A549 (cell line): ENCODE results near the gene EMD.

ENCODE experiments used
- CEBPB ChIP-seq, 2 experiments: fragments of >200 bp in 1 of 2; sonication (Bioruptor Twin) in 1 of 2; formaldehyde crosslinking in 1 of 2; IDR thresholded peaks; 2 replicates each; pipeline ENCODE4 v1.6.1; 2012 to 2016
- CTCF ChIP-seq: fragments of >200 bp; sonication (Bioruptor Twin); formaldehyde crosslinking; IDR thresholded peaks from 3 replicates; pipeline ENCODE4 v1.5.1; 2016
- EHMT2 ChIP-seq: fragments of 200-600 bp; sonication (generic); IDR thresholded peaks from 2 replicates; pipeline ENCODE4 v1.6.1; 2016; ENCODE audit warnings: antibody characterized with exemption, low read depth, mild to moderate bottlenecking, moderate library complexity
- EP300 ChIP-seq, 2 experiments: fragments of >200 bp; sonication (Bioruptor Twin); formaldehyde crosslinking; IDR thresholded peaks; 2 replicates in 1 of 2; 3 replicates in 1 of 2; pipeline ENCODE4 v1.6.1; 2016 to 2017
- HOXB13 ChIP-seq: fragments of 250-450 bp; sonication (Bioruptor Pico); IDR thresholded peaks from 2 replicates; pipeline ENCODE4 v1.5.0; 2020; ENCODE audit warnings: low read depth, mild to moderate bottlenecking, moderate library complexity
- NPAS2 ChIP-seq: fragments of 250-450 bp; sonication (Bioruptor Pico); IDR thresholded peaks from 2 replicates; pipeline ENCODE4 v1.8.0; 2022; ENCODE audit warnings: mild to moderate bottlenecking, moderate library complexity, borderline replicate concordance
- PBX3 ChIP-seq: IDR thresholded peaks from 2 replicates; pipeline ENCODE4 v1.6.1; 2012
- POLR2A ChIP-seq: IDR thresholded peaks from 2 replicates; pipeline ENCODE4 v1.6.1; 2012; ENCODE audit warnings: mild to moderate bottlenecking, low read length
- RAD21 ChIP-seq, 2 experiments: fragments of >200 bp in 1 of 2; sonication (Bioruptor Twin) in 1 of 2; formaldehyde crosslinking in 1 of 2; IDR thresholded peaks in 1 of 2; conservative IDR thresholded peaks in 1 of 2; 2 replicates in 1 of 2; 3 replicates in 1 of 2; pipeline ENCODE4 v1.6.1; 2012 to 2018; ENCODE audit warnings: inconsistent platforms in 1 of 2
- SMC3 ChIP-seq: fragments of >200 bp; sonication (Bioruptor Twin); formaldehyde crosslinking; IDR thresholded peaks from 3 replicates; pipeline ENCODE4 v1.6.1; 2018; ENCODE audit warnings: inconsistent platforms
- ZC3H11A ChIP-seq: fragments of 450-650 bp; IDR thresholded peaks from 2 replicates; pipeline ENCODE4 v1.6.1; 2014; ENCODE audit warnings: antibody characterized with exemption, mild to moderate bottlenecking

DNA sequence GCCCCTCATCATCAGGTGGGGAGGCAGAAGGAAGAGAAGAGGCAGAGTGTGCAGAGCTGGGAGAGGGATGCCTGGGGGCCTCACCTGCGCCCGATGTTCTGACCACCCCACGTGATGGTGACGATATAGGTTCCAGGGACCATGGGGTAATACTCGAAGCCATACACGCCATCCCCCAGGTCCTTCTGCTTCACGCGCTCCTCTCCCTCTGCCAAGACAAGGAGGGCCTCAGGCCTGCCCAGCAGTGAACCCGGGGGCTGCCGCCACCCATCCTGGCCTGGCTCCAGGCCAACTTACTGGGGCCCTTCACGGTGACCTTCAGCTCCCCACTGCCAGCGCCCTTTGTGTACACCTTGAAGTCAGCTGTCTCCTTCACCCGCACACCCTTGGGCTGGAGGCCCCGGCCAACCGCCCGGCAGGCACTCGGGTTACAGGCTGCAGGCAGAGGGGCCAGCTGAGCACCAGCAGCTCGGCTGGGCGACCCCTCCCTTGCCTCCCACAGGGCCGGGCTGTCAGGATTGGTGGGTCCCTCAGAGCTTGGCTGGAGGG lies 14.0 kb upstream of the EMD start:
- no peak for TF ChIP-seq EHMT2
- no peak for TF ChIP-seq CTCF
- TF ChIP-seq POLR2A, result no peak
- no peak for TF ChIP-seq CEBPB (IDR thresholded peaks at IDR 0.05)
- no peak for TF ChIP-seq PBX3
- no peak for TF ChIP-seq ZC3H11A
- TF ChIP-seq RAD21 (conservative IDR thresholded peaks at IDR 0.05 in 1 of 2, IDR thresholded peaks at IDR 0.05 in 1 of 2), result no peak
- no peak for TF ChIP-seq NPAS2 (CRISPR knock-in tag)
- no peak for TF ChIP-seq HOXB13 (CRISPR knock-in tag)
- TF ChIP-seq EP300 (IDR thresholded peaks at IDR 0.05), result no peak
- TF ChIP-seq SMC3, result no peak
